Hematopoietic multipotent progenitor cell treated with erythropoietin and hydrocortisone succinate and interleukin-3 and kit ligand, for 6 days (in vitro differentiated cells): Measurements from ENCODE around the gene ENTPD6.
"Not testable (repeated sequence)": the region's sequence is repeated elsewhere in the genome, so short reads cannot be mapped to it uniquely, and the experiment has no call there.

ENCODE experiments used
- DNase-seq: peaks from one replicate; pipeline ENCODE4 v3.0.0-alpha.2; 2015

ENTPD6 gene

DNA sequence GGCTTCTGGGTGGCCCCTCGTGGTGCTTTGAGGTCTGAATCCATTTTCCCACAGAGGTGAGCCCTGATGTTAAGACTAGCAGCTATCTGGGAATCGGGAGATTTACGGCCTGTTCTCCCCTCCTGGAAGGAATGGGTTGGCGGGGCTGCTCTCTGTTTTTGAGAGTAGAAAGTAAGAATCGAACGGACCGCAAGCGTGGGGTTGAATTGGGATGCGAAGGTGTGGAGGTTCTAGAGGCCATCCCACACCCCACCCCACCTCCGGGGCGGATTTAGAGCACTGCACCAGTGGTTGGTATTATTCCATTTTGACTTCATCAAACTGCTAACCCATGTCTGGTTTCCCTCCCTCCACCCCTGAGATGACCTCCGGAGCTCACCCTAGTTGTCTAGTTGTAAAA is 63.8 kb downstream of the ENTPD6 start:
- DNase-seq = no peak

DNA sequence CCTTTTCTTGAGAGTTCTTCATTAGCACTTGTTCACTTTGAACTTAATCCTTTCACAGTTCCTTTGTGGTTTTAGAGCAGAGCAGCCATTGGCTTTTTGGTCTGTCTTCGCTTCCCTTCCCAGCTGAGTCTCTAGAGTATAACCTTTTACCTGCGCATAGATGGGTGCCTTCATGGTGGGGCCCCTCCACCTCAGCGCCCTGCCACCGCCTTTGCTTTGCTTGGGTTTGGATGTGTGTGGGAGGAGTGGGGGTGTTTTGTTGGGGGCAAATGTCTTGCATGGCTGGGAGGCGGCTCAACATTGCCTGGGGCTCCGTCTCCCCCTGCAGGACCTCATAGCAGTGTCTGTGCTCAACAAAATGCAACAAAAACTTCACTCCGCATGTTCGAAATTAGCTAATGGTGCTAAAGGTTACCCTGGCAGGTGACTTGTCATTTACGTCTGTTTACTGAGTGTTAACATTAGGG is 64.3 kb downstream of the ENTPD6 start:
- no peak for DNase-seq

DNA sequence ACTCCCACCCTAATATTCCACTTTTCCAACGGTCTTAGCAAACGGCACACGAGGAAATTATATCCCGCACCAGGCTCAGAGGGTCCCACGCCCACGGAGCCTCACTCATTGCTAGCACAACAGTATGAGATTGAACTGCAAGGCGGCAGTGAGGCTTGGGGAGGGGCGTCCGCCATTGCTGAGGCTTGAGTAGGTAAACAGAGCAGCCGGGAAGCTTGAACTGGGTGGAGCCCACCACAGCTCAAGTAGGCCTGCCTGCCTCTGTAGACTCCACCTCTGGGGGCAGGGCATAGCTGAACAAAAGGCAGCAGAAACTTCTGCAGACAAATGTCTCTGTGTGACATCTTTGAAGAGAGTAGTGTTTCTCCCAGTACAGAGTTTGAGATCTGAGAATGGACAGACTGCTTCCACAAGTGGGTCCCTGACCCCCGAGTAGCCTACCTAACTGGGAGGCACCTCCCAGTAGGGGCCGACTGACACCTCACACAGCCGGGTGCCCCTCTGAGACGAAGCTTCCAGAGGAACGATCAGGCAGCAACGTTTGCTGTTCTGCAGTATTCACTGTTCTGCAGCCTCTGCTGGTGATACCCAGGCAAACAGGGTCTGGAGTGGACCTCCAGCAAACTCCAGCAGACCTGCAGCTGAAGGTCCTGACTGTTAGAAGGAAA is 65.4 kb downstream of the ENTPD6 start:
- not testable (repeated sequence) for DNase-seq

DNA sequence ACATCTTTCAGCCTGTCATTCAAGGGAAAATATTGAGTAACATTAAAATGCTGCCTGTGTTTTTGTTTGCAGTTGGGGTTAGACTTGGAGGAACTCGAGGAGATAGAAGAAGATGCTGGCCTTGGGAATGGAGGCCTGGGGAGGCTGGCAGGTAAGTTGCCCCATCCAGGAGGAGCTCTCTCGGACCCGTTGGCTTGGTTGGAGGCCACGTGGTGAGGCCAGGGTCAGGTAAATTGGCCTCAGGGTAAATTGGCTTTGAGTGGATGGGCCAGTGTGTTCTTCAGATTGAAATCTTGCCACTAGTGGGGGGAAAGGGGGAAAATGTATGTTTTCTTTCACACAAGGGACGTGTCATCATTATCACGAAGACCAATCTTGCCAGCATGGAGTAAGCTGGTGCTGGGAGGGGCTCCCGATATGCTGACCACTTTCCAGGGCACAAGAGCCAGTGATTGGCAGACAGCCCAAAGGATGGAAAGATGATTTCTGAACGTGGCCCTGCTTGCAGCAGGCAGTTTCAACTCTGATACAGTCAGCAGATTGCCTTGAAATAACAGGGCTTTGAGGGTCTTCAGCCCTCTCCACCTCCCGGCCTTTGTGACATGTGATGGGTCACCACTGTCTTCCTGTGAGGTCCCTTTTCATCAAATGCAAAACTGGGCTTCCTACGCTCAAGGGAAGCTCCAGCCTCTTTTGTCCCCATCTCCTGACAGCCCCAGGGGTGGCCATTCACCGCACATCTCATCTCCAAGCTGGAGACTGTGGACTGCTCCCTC is 73.7 kb downstream of the ENTPD6 start:
- DNase-seq = no peak

DNA sequence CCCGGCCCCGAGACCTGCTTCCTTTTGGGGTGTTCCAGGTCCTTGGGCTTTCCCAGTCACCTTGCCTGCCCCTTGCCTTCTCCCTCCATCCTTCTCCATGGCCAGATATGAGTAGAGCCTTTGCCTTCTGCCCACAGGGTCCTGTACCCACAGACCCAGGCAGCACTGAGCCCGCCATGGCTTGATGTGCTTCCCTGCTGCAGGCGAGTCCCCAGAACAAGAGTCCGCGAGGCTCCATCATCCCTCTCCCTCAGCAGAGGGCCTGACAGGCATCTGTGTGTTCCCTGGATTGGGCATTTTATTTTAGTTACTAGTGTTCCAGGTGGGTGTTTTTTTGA is 74.3 kb downstream of the ENTPD6 start:
- no peak for DNase-seq

DNA sequence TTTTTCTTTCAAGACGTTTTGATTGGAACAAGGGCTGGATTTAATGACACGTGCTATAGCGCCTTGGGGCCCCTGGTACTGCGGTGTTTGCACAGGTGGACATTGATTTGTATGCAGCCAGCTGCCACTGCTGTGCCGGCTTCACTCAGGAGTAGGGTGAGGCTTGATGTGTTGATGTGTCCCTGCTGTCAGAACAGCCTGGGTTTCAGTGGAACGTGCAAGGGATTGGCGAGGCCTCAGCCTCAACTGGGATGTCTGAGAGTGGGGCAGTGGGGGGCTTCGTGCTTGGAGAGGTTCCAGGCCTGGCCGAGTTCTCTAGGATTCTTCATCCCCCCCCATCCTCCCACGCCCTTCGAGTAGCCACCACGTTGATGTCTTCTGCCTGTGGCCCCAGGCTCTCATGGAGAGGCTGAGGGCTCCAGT is 75.3 kb downstream of the ENTPD6 start:
- no peak for DNase-seq

DNA sequence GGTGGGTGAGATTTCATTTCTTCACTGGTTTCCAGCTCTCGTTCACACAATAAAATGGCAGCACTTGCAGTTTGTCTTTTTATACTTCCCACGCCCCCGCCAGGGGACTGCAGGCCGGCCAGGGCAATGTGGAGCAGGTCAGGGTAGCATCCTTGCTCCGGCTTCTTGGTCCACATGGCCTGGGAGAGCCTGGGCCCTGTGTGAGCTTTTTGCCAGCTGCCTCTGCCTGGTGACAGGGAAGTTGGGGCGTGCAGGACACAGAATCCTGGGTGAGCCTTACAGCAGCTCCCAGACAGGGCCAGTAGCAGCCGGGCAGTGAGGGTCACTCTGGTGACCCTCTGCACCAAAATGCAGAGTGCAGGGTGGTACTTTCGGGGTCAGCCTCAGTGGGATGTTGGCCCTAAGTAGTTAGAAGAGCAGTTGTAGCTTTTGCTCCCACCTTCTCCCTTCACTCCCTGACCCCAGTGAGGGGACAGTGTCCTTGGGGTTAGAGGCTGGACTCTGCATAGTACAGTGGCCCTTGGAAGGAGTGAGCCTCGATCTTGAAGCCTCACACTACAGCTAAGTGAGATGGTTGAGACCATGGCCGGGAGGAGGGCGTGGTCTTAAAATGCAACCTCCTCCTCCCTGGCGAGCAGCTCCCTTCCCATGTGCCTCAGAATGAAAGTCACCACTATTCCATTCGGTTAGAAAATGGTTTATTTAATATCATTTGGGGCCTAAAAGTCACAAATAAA is 76.1 kb downstream of the ENTPD6 start:
- DNase-seq = no peak

DNA sequence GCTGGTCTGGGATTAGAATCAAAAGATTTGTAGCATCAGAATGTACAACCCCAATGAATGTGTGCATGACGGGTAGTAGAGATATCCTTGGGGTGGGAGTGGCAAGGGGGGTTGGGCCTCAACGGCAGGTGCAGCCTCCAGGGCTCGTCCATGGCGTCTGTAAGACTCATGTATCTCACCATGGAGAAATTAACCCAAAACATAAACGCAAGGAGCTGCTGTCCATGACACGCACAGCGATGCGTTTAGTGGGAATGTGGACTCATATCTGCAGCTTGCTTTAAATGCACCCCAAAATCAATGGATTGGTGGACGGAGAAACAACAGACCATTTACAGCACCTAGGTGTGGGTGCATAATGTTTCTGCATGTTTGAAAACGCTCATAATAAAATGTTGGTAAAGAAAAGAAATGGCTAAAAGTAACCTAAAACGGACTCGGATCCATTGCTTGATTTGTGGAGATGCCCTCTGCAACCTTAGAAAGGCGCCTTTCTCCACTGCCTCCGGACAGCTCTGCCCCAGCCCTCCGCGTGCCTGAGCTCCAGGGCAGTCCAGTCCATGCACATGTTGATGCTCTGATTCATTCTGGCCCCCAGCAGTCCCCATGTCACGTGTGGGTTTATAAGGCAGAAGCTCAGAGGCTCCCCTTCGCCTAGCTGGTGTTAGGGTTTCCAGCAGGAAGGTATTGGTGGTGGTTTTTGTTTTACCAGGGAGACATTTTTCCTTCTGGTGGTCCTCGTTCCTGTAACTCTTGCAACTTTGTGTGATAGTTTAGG is 76.9 kb downstream of the ENTPD6 start:
- DNase-seq = no peak

DNA sequence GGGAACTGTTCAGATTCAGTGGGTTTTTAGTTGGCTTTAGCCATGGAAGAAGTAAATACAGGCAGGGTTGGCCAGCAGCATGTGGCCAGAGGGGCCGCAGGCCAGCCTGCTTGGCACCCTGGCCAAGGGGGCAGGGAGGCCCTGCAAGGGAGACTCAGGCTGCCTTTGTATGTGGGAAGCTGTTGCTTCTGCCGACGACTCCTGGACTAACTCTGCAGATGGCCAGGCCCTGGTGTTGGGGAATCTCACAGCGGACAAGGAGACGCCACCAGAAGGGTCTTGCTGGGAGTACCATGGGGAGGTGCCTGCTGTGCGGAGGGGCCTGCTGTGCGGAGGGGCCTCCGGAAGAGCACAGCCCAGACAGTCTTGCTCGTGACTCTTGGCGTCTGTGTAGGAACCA is 77.5 kb downstream of the ENTPD6 start:
- DNase-seq = no peak

DNA sequence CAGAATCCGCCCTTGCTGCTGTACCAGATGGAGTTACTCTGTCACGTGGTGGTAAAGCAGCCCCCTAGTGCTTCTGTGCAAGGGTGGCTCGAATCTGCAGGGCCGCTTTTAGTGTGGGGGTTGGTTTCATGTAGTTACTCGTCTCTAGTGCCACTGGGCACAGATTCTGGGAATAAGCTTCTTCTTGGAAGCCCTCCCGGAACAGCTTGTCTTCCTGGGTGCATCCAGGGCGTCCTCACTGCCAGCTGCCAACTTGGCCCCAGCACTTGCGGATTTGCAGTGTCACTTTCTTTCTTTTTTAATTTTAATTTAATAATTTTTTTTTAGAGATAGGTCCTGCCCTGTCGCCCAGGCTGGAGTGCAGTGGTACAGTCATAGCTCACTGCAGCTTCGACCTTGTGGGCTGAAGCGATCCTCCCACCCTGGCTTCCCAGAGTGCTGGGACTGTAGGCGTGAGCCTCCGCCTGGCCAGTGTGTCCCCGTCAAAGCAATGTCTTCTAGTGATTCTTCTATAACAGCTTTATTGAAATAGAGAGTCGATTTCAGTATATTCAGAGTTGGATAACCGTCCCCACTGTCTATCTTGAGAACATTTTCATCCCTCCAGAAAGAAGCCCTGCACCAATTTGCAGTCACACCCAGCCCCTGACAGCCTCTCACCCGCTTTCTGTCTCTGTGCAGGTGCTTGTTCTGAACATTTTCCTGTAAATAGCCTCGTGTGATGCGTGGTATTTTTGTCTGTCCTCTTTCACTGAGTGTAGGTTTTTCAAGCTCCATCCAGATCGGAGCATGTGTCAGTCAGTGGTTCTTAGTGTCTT is 78.2 kb downstream of the ENTPD6 start:
- DNase-seq = no peak

DNA sequence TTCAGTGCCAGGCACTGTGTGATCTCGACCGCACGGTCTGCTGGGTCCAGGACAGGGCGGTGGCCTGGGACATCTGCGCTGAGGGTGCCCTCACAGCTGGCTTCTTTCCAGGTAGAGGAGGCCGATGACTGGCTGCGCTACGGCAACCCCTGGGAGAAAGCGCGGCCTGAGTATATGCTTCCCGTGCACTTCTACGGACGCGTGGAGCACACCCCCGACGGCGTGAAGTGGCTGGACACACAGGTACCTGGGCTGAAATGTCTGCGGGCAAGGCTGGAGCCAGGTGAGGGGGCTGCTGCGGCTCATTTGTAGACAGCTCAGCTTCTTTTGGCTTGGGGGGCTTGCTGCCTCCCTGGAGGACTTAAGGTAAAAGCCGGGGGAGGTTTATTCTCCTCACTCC is 79.0 kb downstream of the ENTPD6 start:
- DNase-seq = no peak

DNA sequence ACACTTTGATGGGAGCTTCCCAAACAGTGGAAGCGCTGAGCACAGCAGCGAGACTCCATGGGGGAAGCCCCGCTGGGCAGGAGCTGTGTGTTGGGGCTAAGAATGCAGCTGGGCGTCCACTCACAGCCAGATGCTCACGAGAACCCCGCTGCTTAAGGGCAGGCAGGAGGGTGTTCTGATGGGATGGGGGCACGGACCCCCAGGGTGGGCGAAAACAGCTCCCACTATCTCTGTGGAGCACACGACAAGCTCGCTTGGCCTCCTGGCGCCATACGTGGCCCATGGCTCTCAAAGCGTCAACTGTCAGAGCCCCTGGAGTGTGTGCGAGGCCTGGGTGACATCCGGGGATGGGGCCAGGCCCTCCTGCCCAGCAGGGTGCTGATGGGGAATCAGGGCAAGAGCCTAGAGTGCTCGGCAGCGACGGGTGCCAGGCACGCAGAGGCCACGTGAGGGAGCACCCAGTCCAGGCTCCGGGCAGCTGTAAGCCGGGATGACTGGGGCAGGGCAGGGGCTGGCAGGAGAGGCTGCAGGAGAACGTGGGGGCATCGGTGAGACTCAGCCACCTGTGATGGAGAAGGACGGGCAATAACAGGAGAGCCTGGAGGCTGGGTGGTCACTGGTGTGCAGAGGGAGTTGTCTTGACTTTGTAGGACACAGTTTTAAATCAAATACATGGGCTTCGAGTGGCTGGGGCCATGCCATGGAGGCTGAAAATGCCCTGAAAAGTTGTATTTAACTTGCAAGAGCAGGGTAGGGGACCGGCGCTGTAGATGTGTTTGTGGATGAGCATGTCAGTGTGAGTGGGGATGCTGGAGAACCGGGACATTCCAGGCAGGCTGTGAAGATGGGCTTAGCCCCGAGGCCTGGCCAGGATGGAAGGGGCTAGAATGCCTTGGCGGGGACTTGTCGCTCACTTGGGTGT is 79.6 kb downstream of the ENTPD6 start:
- DNase-seq = no peak

DNA sequence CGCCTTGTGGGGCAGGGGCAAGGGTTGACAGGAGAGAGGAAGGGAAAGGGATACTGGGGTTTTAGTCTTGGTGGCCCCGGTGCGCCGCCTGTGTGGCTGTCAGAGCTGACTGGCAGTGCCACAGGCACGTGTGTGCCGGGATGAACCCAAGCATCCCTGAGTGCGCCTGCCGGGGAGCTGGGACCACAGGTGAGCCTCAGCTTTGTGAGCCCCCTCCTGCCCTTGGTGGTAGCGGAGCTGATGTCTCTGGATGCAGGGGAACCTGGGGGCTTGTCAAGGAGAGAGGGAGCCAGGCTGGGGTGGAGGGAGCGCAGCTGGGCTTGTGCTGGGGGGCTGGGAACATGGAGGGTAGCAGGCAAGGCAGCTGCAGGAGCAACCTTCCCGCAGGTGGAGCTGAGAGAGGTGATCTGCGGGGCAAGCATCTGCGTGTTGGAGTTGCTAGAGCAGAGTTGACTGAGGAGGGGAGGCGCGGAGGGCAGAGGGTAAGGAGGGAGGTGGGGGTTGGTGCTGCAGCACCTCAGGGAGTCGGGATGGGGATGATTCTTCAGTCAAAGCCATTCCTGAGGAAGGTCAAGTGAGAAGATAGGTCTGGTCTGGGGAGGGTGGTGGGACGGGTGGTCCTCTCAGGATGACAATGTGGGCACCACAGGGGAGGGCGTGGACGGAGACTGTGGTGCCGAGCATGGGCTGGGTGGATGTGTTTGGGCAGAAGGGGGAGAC is 80.5 kb downstream of the ENTPD6 start:
- DNase-seq = no peak
